Astrocyte (in vitro differentiated cells and primary cell): ENCODE measurements around the gene TSHZ1. TPM values are rescaled to one million over a fixed set of nuclear protein-coding genes. Genes with fewer than 3 reads are reported as not detected.

Experiments used
- DNase-seq: peaks from one replicate; pipeline ENCODE4 v3.0.0-alpha.2; 2010; ENCODE audit warnings: low read depth
- FAIRE-seq: peaks from 2 replicates; lab custom pipeline; 2011; peaks lifted over from hg19 to GRCh38; lab: Jason Lieb, UNC
- H2AFZ ChIP-seq: 2 replicates; pipeline ENCODE4 v1.6.0; 2012; ENCODE audit warnings: low read depth, low read length, inconsistent platforms
- H3K27ac ChIP-seq: 2 replicates; pipeline ENCODE4 v1.5.1; 2011; ENCODE audit warnings: low read depth, low read length, inconsistent platforms
- H3K27me3 ChIP-seq: 2 replicates; pipeline ENCODE4 v1.6.0; 2011; ENCODE audit warnings: low read length, inconsistent platforms; ENCODE audit not compliant: insufficient read depth
- H3K36me3 ChIP-seq: 2 replicates; pipeline ENCODE4 v1.5.1; 2011; ENCODE audit warnings: low read length, inconsistent platforms; ENCODE audit not compliant: insufficient read depth
- H3K4me1 ChIP-seq: 2 replicates; pipeline ENCODE4 v1.5.1; 2011; ENCODE audit warnings: low read length, inconsistent platforms; ENCODE audit not compliant: insufficient read depth
- H3K4me2 ChIP-seq: 2 replicates; pipeline ENCODE4 v1.6.0; 2012; ENCODE audit warnings: low read length, inconsistent platforms
- H3K4me3 ChIP-seq: 2 replicates; pipeline ENCODE4 v1.5.1; 2011; ENCODE audit warnings: low read depth, mild to moderate bottlenecking, low read length, inconsistent platforms; ENCODE audit not compliant: insufficient read depth
- H3K79me2 ChIP-seq: 2 replicates; pipeline ENCODE4 v1.6.0; 2012; ENCODE audit warnings: mild to moderate bottlenecking, low read length, inconsistent platforms; ENCODE audit not compliant: insufficient read depth
- H3K9ac ChIP-seq: 2 replicates; pipeline ENCODE4 v1.6.0; 2012; ENCODE audit warnings: mild to moderate bottlenecking, low read length, inconsistent platforms
- H3K9me3 ChIP-seq: 2 replicates; pipeline ENCODE4 v1.5.1; 2012; ENCODE audit warnings: low read depth, mild to moderate bottlenecking, low read length, inconsistent platforms; ENCODE audit not compliant: insufficient read depth
- H4K20me1 ChIP-seq: 2 replicates; pipeline ENCODE4 v1.6.0; 2012; ENCODE audit warnings: low read length, inconsistent platforms; ENCODE audit not compliant: insufficient read depth
- H3K27ac Mint-ChIP-seq: one replicate; pipeline ENCODE4 v1.8.0; 2021; ENCODE audit warnings: mild to moderate bottlenecking, mixed read lengths; ENCODE audit not compliant: unreplicated experiment
- H3K27me3 Mint-ChIP-seq: one replicate; pipeline ENCODE4 v1.8.0; 2021; ENCODE audit warnings: low read depth, mixed read lengths; ENCODE audit not compliant: unreplicated experiment
- H3K36me3 Mint-ChIP-seq: one replicate; pipeline ENCODE4 v1.8.0; 2021; ENCODE audit warnings: low read depth, mixed read lengths; ENCODE audit not compliant: unreplicated experiment
- H3K4me1 Mint-ChIP-seq: one replicate; pipeline ENCODE4 v1.8.0; 2021; ENCODE audit warnings: low read depth, mixed read lengths; ENCODE audit not compliant: unreplicated experiment
- H3K4me3 Mint-ChIP-seq: one replicate; pipeline ENCODE4 v1.8.0; 2021; ENCODE audit warnings: mild to moderate bottlenecking, moderate library complexity, mixed read lengths; ENCODE audit not compliant: unreplicated experiment
- H3K9me3 Mint-ChIP-seq: one replicate; pipeline ENCODE4 v1.8.0; 2021; ENCODE audit warnings: mild to moderate bottlenecking, mixed read lengths; ENCODE audit not compliant: unreplicated experiment
- EZH2 ChIP-seq: IDR thresholded peaks from 2 replicates; pipeline ENCODE4 v1.6.1; 2012; ENCODE audit warnings: mild to moderate bottlenecking, low read length, inconsistent platforms; ENCODE audit not compliant: insufficient read depth
- total RNA-seq: library from RNA; stranded (reverse); gene quantifications from 2 replicates; pipeline ENCODE4 v1.2.1, GENCODE V29; 2021
- TF ChIP-seq, protein P1 (sequence below): IDR thresholded peaks from 2 replicates; pipeline ENCODE4 v1.5.1; 2011; ENCODE audit warnings: low read depth, mild to moderate bottlenecking, inconsistent platforms, low read length, moderate library complexity; ENCODE audit not compliant: insufficient read depth

The TSHZ1 gene
- total RNA-seq, 1 donor from 2014 or later: 2.9 TPM

DNA sequence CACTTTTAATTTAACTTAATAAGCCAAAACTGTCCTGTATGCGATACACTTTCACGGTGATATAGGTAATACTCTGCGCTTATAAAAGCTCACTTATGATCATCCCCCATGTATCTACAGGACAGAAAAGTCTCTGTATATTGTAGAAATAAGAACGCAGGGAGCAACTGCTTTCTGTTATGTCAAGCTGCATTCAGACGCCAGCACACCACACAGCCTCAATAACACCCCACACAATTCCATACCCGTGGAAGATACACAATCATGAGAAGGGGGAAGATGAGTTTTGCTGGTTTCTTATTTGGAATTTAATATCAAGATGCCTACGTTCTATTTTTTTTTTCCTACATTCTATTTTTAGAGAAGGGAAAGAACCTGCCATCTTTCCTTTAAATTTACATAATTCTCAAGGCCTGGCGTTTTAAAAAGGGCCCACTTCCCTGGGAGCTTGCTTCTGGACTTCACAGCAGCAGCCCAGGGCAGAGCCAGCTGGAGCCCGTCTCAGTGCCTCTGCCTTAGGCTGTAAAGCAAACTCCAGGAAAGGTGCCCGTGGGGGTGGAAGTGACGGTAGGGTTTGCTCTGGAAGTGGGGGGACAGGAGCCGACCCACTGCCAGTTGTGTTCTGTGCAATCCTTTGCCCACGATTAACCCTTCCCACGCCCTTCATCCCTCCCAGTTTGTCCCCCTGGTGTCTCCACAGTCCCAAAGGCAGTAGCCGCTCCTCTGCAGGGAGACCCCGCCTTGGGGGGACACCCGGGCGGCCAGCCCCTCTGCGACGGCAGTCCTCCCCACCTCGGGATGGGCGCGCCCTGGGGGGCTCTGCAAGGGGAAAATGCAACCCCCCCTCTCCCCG is 7.0 kb upstream of the TSHZ1 start:
- H3K27me3 ChIP-seq: no peaks in the 10 kb centered on the region
- Mint-ChIP-seq H3K27me3 (peaks cover 41% of the 10 kb centered on the region), H3K4me1 (peaks cover 17% of the 10 kb centered on the region), H3K27ac (no peak overlapping the region), H3K36me3 (no peaks in the 10 kb centered on the region), H3K4me3 (no peak overlapping the region), H3K9me3 (no peaks in the 10 kb centered on the region)
- H3K9ac ChIP-seq: peak overlapping the region; percentile 7
- peak overlapping the region; percentile 81 for H3K4me2 ChIP-seq
- peaks cover 31% of the 10 kb centered on the region for H3K4me1 ChIP-seq
- no peak overlapping the region for H3K27ac ChIP-seq
- H4K20me1 ChIP-seq: peaks cover 47% of the 10 kb centered on the region
- no peaks in the 10 kb centered on the region for H3K9me3 ChIP-seq
- peaks cover 70% of the 10 kb centered on the region for H3K79me2 ChIP-seq
- peak overlapping the region; percentile 57 for H2AFZ ChIP-seq
- peak; percentile 14 for DNase-seq
- TF ChIP-seq EZH2: no peak
- TF ChIP-seq, protein P1, sequence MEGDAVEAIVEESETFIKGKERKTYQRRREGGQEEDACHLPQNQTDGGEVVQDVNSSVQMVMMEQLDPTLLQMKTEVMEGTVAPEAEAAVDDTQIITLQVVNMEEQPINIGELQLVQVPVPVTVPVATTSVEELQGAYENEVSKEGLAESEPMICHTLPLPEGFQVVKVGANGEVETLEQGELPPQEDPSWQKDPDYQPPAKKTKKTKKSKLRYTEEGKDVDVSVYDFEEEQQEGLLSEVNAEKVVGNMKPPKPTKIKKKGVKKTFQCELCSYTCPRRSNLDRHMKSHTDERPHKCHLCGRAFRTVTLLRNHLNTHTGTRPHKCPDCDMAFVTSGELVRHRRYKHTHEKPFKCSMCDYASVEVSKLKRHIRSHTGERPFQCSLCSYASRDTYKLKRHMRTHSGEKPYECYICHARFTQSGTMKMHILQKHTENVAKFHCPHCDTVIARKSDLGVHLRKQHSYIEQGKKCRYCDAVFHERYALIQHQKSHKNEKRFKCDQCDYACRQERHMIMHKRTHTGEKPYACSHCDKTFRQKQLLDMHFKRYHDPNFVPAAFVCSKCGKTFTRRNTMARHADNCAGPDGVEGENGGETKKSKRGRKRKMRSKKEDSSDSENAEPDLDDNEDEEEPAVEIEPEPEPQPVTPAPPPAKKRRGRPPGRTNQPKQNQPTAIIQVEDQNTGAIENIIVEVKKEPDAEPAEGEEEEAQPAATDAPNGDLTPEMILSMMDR: no peak
- H3K4me3 ChIP-seq: no peak overlapping the region
- FAIRE-seq: no peak
- H3K36me3 ChIP-seq: no peaks in the 10 kb centered on the region

- Histone ChIP-seq H3K36me3 (no peaks in the 10 kb centered on the region), H4K20me1 (peaks cover 47% of the 10 kb centered on the region), H3K27ac (no peak overlapping the region), H3K79me2 (peaks cover 70% of the 10 kb centered on the region), H2AFZ (peak overlapping the region; percentile 57), H3K9me3 (no peaks in the 10 kb centered on the region), H3K4me2 (peak overlapping the region; percentile 81), H3K9ac (peak overlapping the region; percentile 7), H3K4me3 (peak overlapping the region; percentile 41), H3K27me3 (no peaks in the 10 kb centered on the region), H3K4me1 (peaks cover 31% of the 10 kb centered on the region)
- Mint-ChIP-seq H3K36me3 (no peaks in the 10 kb centered on the region), H3K27ac (no peak overlapping the region), H3K9me3 (no peaks in the 10 kb centered on the region), H3K27me3 (peaks cover 41% of the 10 kb centered on the region), H3K4me3 (no peak overlapping the region), H3K4me1 (peaks cover 17% of the 10 kb centered on the region)
- DNase-seq (peak; percentile 20), FAIRE-seq (no peak)
- TF ChIP-seq, protein P1: no peak
- TF ChIP-seq EZH2: peak; percentile 0
Measured at GRCh38 chr18:75204269-75204731, 6.3 kb upstream of the TSHZ1 start.
